IgD-negative memory B cell (primary cell): ENCODE measurements around the gene DMBX1. TPM values are rescaled to one million over a fixed set of nuclear protein-coding genes. Genes with fewer than 3 reads are reported as not detected.

Source experiments
- H3K27ac Mint-ChIP-seq, 3 donors: one replicate each; pipeline ENCODE4 v1.8.0; 2020 to 2022; ENCODE audit warnings: mild to moderate bottlenecking in 3 of 3, mixed read lengths in 3 of 3, moderate library complexity in 1 of 3
- H3K27me3 Mint-ChIP-seq: one replicate; pipeline ENCODE4 v1.8.0; 2021; ENCODE audit warnings: mixed read lengths
- H3K36me3 Mint-ChIP-seq: one replicate; pipeline ENCODE4 v1.8.0; 2020; ENCODE audit warnings: mild to moderate bottlenecking, mixed read lengths
- H3K4me1 Mint-ChIP-seq, 3 donors: one replicate each; pipeline ENCODE4 v1.8.0; 2020 to 2022; ENCODE audit warnings: mixed read lengths in 3 of 3, mild to moderate bottlenecking in 1 of 3
- H3K4me3 Mint-ChIP-seq, 4 donors: one replicate each; pipeline ENCODE4 v1.8.0; 2020 to 2022; ENCODE audit warnings: mild to moderate bottlenecking in 4 of 4, mixed read lengths in 4 of 4, moderate library complexity in 3 of 4
- H3K9me3 Mint-ChIP-seq, 3 donors: one replicate each; pipeline ENCODE4 v1.8.0; 2020 to 2021; ENCODE audit warnings: mixed read lengths in 3 of 3, mild to moderate bottlenecking in 1 of 3
- polyA plus RNA-seq: library from polyadenylated mRNA; unstranded; fragments of 300-500 nt; fragmentation: Illumina TruSeq; gene quantifications from one replicate; pipeline ENCODE4 v1.2.3, GENCODE V29; 2021

DMBX1 gene
- polyA plus RNA-seq, 1 donor from 2014 or later = not detected

- no peak overlapping the region for H3K4me3 Mint-ChIP-seq
- H3K27me3 Mint-ChIP-seq = peaks cover 39% of the 10 kb centered on the region
- H3K9me3 Mint-ChIP-seq = no peaks in the 10 kb centered on the region
- H3K4me1 Mint-ChIP-seq = peaks cover 0 to 2% (median 1%) of the 10 kb centered on the region in 3 donors
- peaks cover 2% of the 10 kb centered on the region for H3K36me3 Mint-ChIP-seq
- H3K27ac Mint-ChIP-seq = no peak overlapping the region
Measured at GRCh38 chr1:46452931-46453325, 36.7 kb upstream of the DMBX1 start.

GRCh38 chr1:46453449-46453848 is 36.2 kb upstream of the DMBX1 start:
- no peak overlapping the region for H3K4me3 Mint-ChIP-seq
- H3K9me3 Mint-ChIP-seq = no peaks in the 10 kb centered on the region
- peaks cover 2% of the 10 kb centered on the region for H3K36me3 Mint-ChIP-seq
- H3K4me1 Mint-ChIP-seq = peaks cover 0 to 1% (median 0%) of the 10 kb centered on the region in 3 donors
- H3K27me3 Mint-ChIP-seq = peaks cover 36% of the 10 kb centered on the region
- H3K27ac Mint-ChIP-seq = peak overlapping the region in 1 of 3 donors; percentile 89

GRCh38 chr1:46455951-46456350 is 33.7 kb upstream of the DMBX1 start:
- H3K27me3 Mint-ChIP-seq = peaks cover 25% of the 10 kb centered on the region
- H3K4me1 Mint-ChIP-seq = peaks cover 0 to 1% (median 0%) of the 10 kb centered on the region in 3 donors
- no peaks in the 10 kb centered on the region for H3K9me3 Mint-ChIP-seq
- H3K36me3 Mint-ChIP-seq = peaks cover 2% of the 10 kb centered on the region
- no peak overlapping the region for H3K27ac Mint-ChIP-seq
- peak overlapping the region in 1 of 4 donors; percentile 72 for H3K4me3 Mint-ChIP-seq

GRCh38 chr1:46456411-46456963 is 33.1 kb upstream of the DMBX1 start:
- H3K27ac Mint-ChIP-seq = no peak overlapping the region
- H3K4me1 Mint-ChIP-seq = peaks cover 0 to 1% (median 0%) of the 10 kb centered on the region in 3 donors
- H3K36me3 Mint-ChIP-seq = peaks cover 2% of the 10 kb centered on the region
- no peaks in the 10 kb centered on the region for H3K9me3 Mint-ChIP-seq
- no peak overlapping the region for H3K4me3 Mint-ChIP-seq
- peaks cover 21% of the 10 kb centered on the region for H3K27me3 Mint-ChIP-seq

- no peaks in the 10 kb centered on the region for H3K9me3 Mint-ChIP-seq
- peaks cover 0 to 1% (median 0%) of the 10 kb centered on the region in 3 donors for H3K4me1 Mint-ChIP-seq
- no peak overlapping the region for H3K4me3 Mint-ChIP-seq
- no peak overlapping the region for H3K27ac Mint-ChIP-seq
- H3K27me3 Mint-ChIP-seq = peaks cover 21% of the 10 kb centered on the region
- H3K36me3 Mint-ChIP-seq = peaks cover 2% of the 10 kb centered on the region
Measured at GRCh38 chr1:46457178-46457577, 32.5 kb upstream of the DMBX1 start.

- H3K27me3 Mint-ChIP-seq = peaks cover 23% of the 10 kb centered on the region
- H3K4me1 Mint-ChIP-seq = peaks cover 0 to 1% (median 0%) of the 10 kb centered on the region in 3 donors
- no peak overlapping the region for H3K27ac Mint-ChIP-seq
- peaks cover 2% of the 10 kb centered on the region for H3K36me3 Mint-ChIP-seq
- H3K9me3 Mint-ChIP-seq = no peaks in the 10 kb centered on the region
- no peak overlapping the region for H3K4me3 Mint-ChIP-seq
Measured at GRCh38 chr1:46458190-46458589, 31.4 kb upstream of the DMBX1 start.

- Mint-ChIP-seq H3K36me3 (peaks cover 2% of the 10 kb centered on the region), H3K4me3 (no peak overlapping the region), H3K9me3 (no peaks in the 10 kb centered on the region), H3K27ac (no peak overlapping the region), H3K27me3 (peaks cover 21% of the 10 kb centered on the region), H3K4me1 (peaks cover 0 to 1% (median 0%) of the 10 kb centered on the region in 3 donors)
Measured at GRCh38 chr1:46458846-46459245, 30.8 kb upstream of the DMBX1 start.

- H3K9me3 Mint-ChIP-seq = no peaks in the 10 kb centered on the region
- H3K4me3 Mint-ChIP-seq = no peak overlapping the region
- no peak overlapping the region for H3K27ac Mint-ChIP-seq
- H3K4me1 Mint-ChIP-seq = peaks cover 0 to 1% (median 0%) of the 10 kb centered on the region in 3 donors
- peaks cover 2% of the 10 kb centered on the region for H3K36me3 Mint-ChIP-seq
- H3K27me3 Mint-ChIP-seq = peaks cover 18% of the 10 kb centered on the region
Measured at GRCh38 chr1:46459315-46459714, 30.3 kb upstream of the DMBX1 start.

- Mint-ChIP-seq H3K27ac (no peak overlapping the region), H3K4me1 (peaks cover 0 to 2% (median 0%) of the 10 kb centered on the region in 3 donors), H3K36me3 (peaks cover 2% of the 10 kb centered on the region), H3K27me3 (peaks cover 21% of the 10 kb centered on the region), H3K4me3 (no peak overlapping the region), H3K9me3 (no peaks in the 10 kb centered on the region)
Measured at GRCh38 chr1:46461017-46461808, 28.4 kb upstream of the DMBX1 start.

GRCh38 chr1:46461809-46462448 is 27.7 kb upstream of the DMBX1 start:
- H3K9me3 Mint-ChIP-seq = no peaks in the 10 kb centered on the region

GRCh38 chr1:46464013-46464548 is 25.6 kb upstream of the DMBX1 start:
- no peak overlapping the region for H3K27ac Mint-ChIP-seq
- peaks cover 0 to 8% (median 7%) of the 10 kb centered on the region in 3 donors for H3K4me1 Mint-ChIP-seq
- H3K27me3 Mint-ChIP-seq = peaks cover 31% of the 10 kb centered on the region
- peaks cover 2% of the 10 kb centered on the region for H3K36me3 Mint-ChIP-seq
- H3K9me3 Mint-ChIP-seq = no peaks in the 10 kb centered on the region
- H3K4me3 Mint-ChIP-seq = peak overlapping the region in 1 of 4 donors; percentile 31

More at GRCh38 chr1:46461809-46462448, 27.7 kb upstream of the DMBX1 start:
- Mint-ChIP-seq H3K4me3 (no peak overlapping the region), H3K4me1 (peaks cover 0 to 3% (median 2%) of the 10 kb centered on the region in 3 donors), H3K27ac (no peak overlapping the region), H3K36me3 (peaks cover 2% of the 10 kb centered on the region), H3K27me3 (peaks cover 23% of the 10 kb centered on the region)

GRCh38 chr1:46464915-46465314 is 24.7 kb upstream of the DMBX1 start:
- peaks cover 0 to 8% (median 7%) of the 10 kb centered on the region in 3 donors for H3K4me1 Mint-ChIP-seq
- peaks cover 31% of the 10 kb centered on the region for H3K27me3 Mint-ChIP-seq
- peak overlapping the region in 1 of 4 donors; percentile 8 for H3K4me3 Mint-ChIP-seq
- no peaks in the 10 kb centered on the region for H3K36me3 Mint-ChIP-seq
- no peaks in the 10 kb centered on the region for H3K9me3 Mint-ChIP-seq
- no peak overlapping the region for H3K27ac Mint-ChIP-seq

GRCh38 chr1:46465981-46466476 is 23.6 kb upstream of the DMBX1 start:
- Mint-ChIP-seq H3K4me3 (peak overlapping the region; percentile 8 to 89 (median 49)), H3K9me3 (no peaks in the 10 kb centered on the region), H3K36me3 (no peaks in the 10 kb centered on the region), H3K4me1 (peaks cover 0 to 8% (median 7%) of the 10 kb centered on the region in 3 donors), H3K27me3 (peaks cover 23% of the 10 kb centered on the region), H3K27ac (no peak overlapping the region)

GRCh38 chr1:46466477-46467182 is 23.0 kb upstream of the DMBX1 start:
- Mint-ChIP-seq H3K9me3 (no peaks in the 10 kb centered on the region), H3K27me3 (peaks cover 23% of the 10 kb centered on the region), H3K4me1 (peaks cover 0 to 8% (median 7%) of the 10 kb centered on the region in 3 donors), H3K27ac (no peak overlapping the region), H3K4me3 (peak overlapping the region; percentile 80 to 92 (median 86)), H3K36me3 (no peaks in the 10 kb centered on the region)
